ENCODE measurements around the gene NKX1-2. TPM values are rescaled to one million over a fixed set of nuclear protein-coding genes. Genes with fewer than 3 reads are reported as not detected.
A peak's percentile ranks its signal among the peaks of the same experiment; 100 is the strongest.

Gene NKX1-2
- total and polyA plus RNA-seq, 2 of the 8 experiments (the other 6 are each of a cell fraction or from before 2014, with no cell fraction given), result 12.7 to 34.9 TPM

- H3K36me3 ChIP-seq (ENCODE audit: control insufficient read depth in 2 of 4, insufficient read depth in 4 of 4, low read length in 3 of 4), result peaks cover 0 to 5% (median 0%) of the 10 kb centered on the region in 4 experiments; a peak in 1 of 8 replicates
- no peak overlapping the region for H3K4me2 ChIP-seq (ENCODE audit: insufficient read depth in 1 of 2, low read depth in 2 of 2, low read length in 2 of 2)
- 68% methylated on average over 5 of the region's 5 CpGs; no CpG with 5 or more reads in 1 of the 2 experiments for WGBS, 2 experiments (ENCODE audit: extremely low coverage in 1 of 2, insufficient coverage in 1 of 2, insufficient read length in 1 of 2, insufficient replicate concordance in 2 of 2, low coverage in 1 of 2, low lambda C conversion rate in 2 of 2, missing lambda C conversion rate in 1 of 2)
- ChIA-PET POLR2A (ENCODE audit: partially characterized antibody) (interaction anchor here (0.7 to 1.0 kb wide), 3 partner anchors 10 to 72 kb away, joined by 3 read pairs; partner anchors contain the start of gene OAT), CTCF (ENCODE audit: partially characterized antibody) (interaction anchor here (1.2 to 3.2 kb wide), 2 partner anchors 12 to 32 kb away, joined by 3 to 14 read pairs; partner anchors contain the start of gene NKX1-2)
- no peak overlapping the region for H3K4ac ChIP-seq (replicated peaks; ENCODE audit: insufficient read length, low read depth, low read length)
- peaks cover 12% of the 10 kb centered on the region for H3K79me1 ChIP-seq (ENCODE audit: low read depth, low read length)
- no peak overlapping the region for H4K91ac ChIP-seq (replicated peaks; ENCODE audit: insufficient read length, low read length)
- no peak overlapping the region for H2BK12ac ChIP-seq (ENCODE audit: low read depth, low read length)
- H3K23ac ChIP-seq (ENCODE audit: insufficient read length), result no peak overlapping the region
- peak overlapping the region; percentile 83; the same call in 1 of the 2 replicates for H3K18ac ChIP-seq (ENCODE audit: extremely low read depth, low read length)
- H2AFZ ChIP-seq (ENCODE audit: low read length), result no peak overlapping the region
- H3K56ac ChIP-seq (replicated peaks; ENCODE audit: insufficient read length, low read depth, low read length), result no peak overlapping the region
- H2BK15ac ChIP-seq (ENCODE audit: low read length), result no peak overlapping the region
- no peak overlapping the region for H4K5ac ChIP-seq (ENCODE audit: insufficient read length, low read depth, low read length)
- no peak overlapping the region for H2BK20ac ChIP-seq (ENCODE audit: low read length)
- no peaks in the 10 kb centered on the region for H3K27me3 ChIP-seq (replicated peaks in 1 of 4; ENCODE audit: control insufficient read depth in 3 of 4, extremely low read depth in 1 of 4, insufficient read depth in 3 of 4, low read length in 3 of 4)
- 0 out of 2 replicates have a peak, but pooled peaks cover 2% of the 10 kb centered on the region for H3K23me2 ChIP-seq (ENCODE audit: low read depth, low read length)
- H4K8ac ChIP-seq (ENCODE audit: extremely low read depth, insufficient read depth, low read length), result no peak overlapping the region
- no peak overlapping the region for H3K4me3 ChIP-seq (ENCODE audit: extremely low read depth in 1 of 4, insufficient read depth in 2 of 4, low read depth in 3 of 4, low read length in 4 of 4)
- no peak overlapping the region for H2BK5ac ChIP-seq (ENCODE audit: low read depth, low read length)
- no peak overlapping the region for H3K14ac ChIP-seq (ENCODE audit: insufficient read length)
- no peak overlapping the region for H3K9ac ChIP-seq (replicated peaks in 1 of 4; ENCODE audit: extremely low read depth in 1 of 4, low read depth in 3 of 4, low read length in 3 of 4)
- no peaks in the 10 kb centered on the region for H3K9me3 ChIP-seq (ENCODE audit: insufficient read depth in 2 of 2, low read depth in 1 of 2, low read length in 1 of 2)
- H2AK5ac ChIP-seq (ENCODE audit: low read depth, low read length), result no peak overlapping the region
- DNase-seq (ENCODE audit: low read depth in 1 of 2, low spot score in 2 of 2) (no peak), FAIRE-seq (no peak)
- peaks cover 0 to 2% of the 10 kb centered on the region in 2 experiments for H4K20me1 ChIP-seq (replicated peaks in 1 of 2; ENCODE audit: control insufficient read depth in 1 of 2, insufficient read depth in 2 of 2, low read length in 2 of 2)
- no peak overlapping the region for H2BK120ac ChIP-seq (replicated peaks; ENCODE audit: low read depth, low read length)
- peaks cover 4 to 21% (median 11%) of the 10 kb centered on the region in 4 experiments for H3K4me1 ChIP-seq (replicated peaks in 1 of 4; ENCODE audit: control insufficient read depth in 3 of 4, insufficient read depth in 4 of 4, low read length in 3 of 4)
- no peak overlapping the region for H3K27ac ChIP-seq (ENCODE audit: low read depth, low read length)
- H3K79me2 ChIP-seq (ENCODE audit: control insufficient read depth in 1 of 2, insufficient read depth in 2 of 2, low read length in 2 of 2), result no peaks in the 10 kb centered on the region
- TF ChIP-seq CTBP2 (IDR thresholded peaks at IDR 0.05; ENCODE audit: borderline replicate concordance, insufficient read depth, insufficient read length, low read length) (no peak), JUN (IDR thresholded peaks at IDR 0.05; ENCODE audit: low read depth, low read length) (no peak), SIN3A (conservative IDR thresholded peaks at IDR 0.05 in 1 of 2, IDR thresholded peaks at IDR 0.05 in 1 of 2; ENCODE audit: low read depth in 1 of 2, low read length in 2 of 2) (no peak), NRF1 (IDR thresholded peaks at IDR 0.05; ENCODE audit: low read depth, low read length) (no peak), KDM1A (IDR thresholded peaks at IDR 0.05; ENCODE audit: borderline replicate concordance, low read length) (no peak), SIX5 (IDR thresholded peaks at IDR 0.05; ENCODE audit: low read depth, low read length) (no peak), HDAC2 (IDR thresholded peaks at IDR 0.05; ENCODE audit: borderline replicate concordance in 1 of 2, low read depth in 2 of 2, low read length in 2 of 2) (no peak), TEAD4 (IDR thresholded peaks at IDR 0.05; ENCODE audit: low read depth, low read length) (no peak), E2F6 (IDR thresholded peaks at IDR 0.05) (no peak), NANOG (IDR thresholded peaks at IDR 0.05; ENCODE audit: insufficient read depth, low read depth, low read length, poor library complexity, severe bottlenecking) (no peak), SP2 (IDR thresholded peaks at IDR 0.05; ENCODE audit: low read length) (no peak), TCF12 (IDR thresholded peaks at IDR 0.05; ENCODE audit: low read depth, low read length) (no peak)
These were observed 31.0 kb upstream of the NKX1-2 start for GRCh38 chr10:124480860-124481259.

Data from H1 (cell line).